ENCODE results near the gene EIPR1.

DNA sequence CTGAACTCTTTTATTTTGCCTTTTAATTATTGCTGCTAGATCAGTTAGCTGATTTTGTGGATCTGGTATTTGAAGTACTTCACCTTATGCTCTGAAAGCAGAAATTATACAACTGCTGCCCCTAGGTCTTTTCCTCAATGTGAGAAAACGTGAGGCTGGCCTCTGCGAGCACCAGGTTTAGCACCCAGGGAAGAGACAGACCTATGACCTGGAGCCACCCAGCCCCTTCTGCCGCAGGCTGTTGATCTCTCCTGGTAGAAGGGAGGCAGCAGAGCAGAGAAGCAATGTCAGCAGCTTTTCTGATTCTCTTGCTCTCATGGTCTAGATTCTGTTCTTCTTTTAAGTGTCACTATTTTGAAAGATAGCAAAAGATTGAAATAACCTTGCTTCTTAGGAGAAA lies 21.8 kb upstream of the EIPR1 start:
- TF ChIP-seq, protein P1, sequence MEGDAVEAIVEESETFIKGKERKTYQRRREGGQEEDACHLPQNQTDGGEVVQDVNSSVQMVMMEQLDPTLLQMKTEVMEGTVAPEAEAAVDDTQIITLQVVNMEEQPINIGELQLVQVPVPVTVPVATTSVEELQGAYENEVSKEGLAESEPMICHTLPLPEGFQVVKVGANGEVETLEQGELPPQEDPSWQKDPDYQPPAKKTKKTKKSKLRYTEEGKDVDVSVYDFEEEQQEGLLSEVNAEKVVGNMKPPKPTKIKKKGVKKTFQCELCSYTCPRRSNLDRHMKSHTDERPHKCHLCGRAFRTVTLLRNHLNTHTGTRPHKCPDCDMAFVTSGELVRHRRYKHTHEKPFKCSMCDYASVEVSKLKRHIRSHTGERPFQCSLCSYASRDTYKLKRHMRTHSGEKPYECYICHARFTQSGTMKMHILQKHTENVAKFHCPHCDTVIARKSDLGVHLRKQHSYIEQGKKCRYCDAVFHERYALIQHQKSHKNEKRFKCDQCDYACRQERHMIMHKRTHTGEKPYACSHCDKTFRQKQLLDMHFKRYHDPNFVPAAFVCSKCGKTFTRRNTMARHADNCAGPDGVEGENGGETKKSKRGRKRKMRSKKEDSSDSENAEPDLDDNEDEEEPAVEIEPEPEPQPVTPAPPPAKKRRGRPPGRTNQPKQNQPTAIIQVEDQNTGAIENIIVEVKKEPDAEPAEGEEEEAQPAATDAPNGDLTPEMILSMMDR (conservative IDR thresholded peaks at IDR 0.05; ENCODE audit: low read depth, low read length), result no peak
- TF ChIP-seq CEBPB (IDR thresholded peaks at IDR 0.05; ENCODE audit: low read depth, low read length) (no peak), RFX5 (IDR thresholded peaks at IDR 0.05; ENCODE audit: low read depth, low read length) (no peak), POLR2A (IDR thresholded peaks at IDR 0.05; ENCODE audit: low read depth, low read length) (no peak), SMC3 (IDR thresholded peaks at IDR 0.05; ENCODE audit: low read depth, low read length) (no peak), BHLHE40 (IDR thresholded peaks at IDR 0.05; ENCODE audit: low read depth, low read length) (no peak), MXI1 (IDR thresholded peaks at IDR 0.05; ENCODE audit: borderline replicate concordance, low read depth, low read length) (no peak), FOS (IDR thresholded peaks at IDR 0.05; ENCODE audit: low read depth, low read length) (no peak), RAD21 (IDR thresholded peaks at IDR 0.05; ENCODE audit: low read length) (no peak)
- TF ChIP-seq, protein P2, sequence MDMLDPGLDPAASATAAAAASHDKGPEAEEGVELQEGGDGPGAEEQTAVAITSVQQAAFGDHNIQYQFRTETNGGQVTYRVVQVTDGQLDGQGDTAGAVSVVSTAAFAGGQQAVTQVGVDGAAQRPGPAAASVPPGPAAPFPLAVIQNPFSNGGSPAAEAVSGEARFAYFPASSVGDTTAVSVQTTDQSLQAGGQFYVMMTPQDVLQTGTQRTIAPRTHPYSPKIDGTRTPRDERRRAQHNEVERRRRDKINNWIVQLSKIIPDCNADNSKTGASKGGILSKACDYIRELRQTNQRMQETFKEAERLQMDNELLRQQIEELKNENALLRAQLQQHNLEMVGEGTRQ (IDR thresholded peaks at IDR 0.05; ENCODE audit: low read depth, low read length), result no peak

Data from IMR-90 (cell line).